HL-60 (cell line): ENCODE results near the gene FUT2.

ENCODE experiments used
- DNase-seq, 2 experiments: peaks; one replicate each; pipeline ENCODE4 v3.0.0-alpha.2; 2010 to 2020; ENCODE audit warnings: low read depth in 1 of 2, low spot score in 1 of 2
- H3K27ac ChIP-seq: fragments of 250-450 bp; sonication (Bioruptor Pico); replicated peaks from 2 replicates; pipeline ENCODE4 v1.5.1; 2020; ENCODE audit warnings: mild to moderate bottlenecking, moderate library complexity
- H3K27me3 ChIP-seq: fragments of 250-450 bp; sonication (Bioruptor Pico); 2 replicates; pipeline ENCODE4 v1.5.1; 2021; ENCODE audit warnings: mild to moderate bottlenecking, moderate library complexity; ENCODE audit not compliant: insufficient read depth, poor library complexity, severe bottlenecking
- H3K4me3 ChIP-seq: replicated peaks from 2 replicates; pipeline ENCODE4 v1.5.1; 2011; ENCODE audit warnings: mild to moderate bottlenecking, control low read depth, low read length; ENCODE audit not compliant: insufficient read depth
- GABPA ChIP-seq: IDR thresholded peaks from 2 replicates; pipeline ENCODE4 v1.6.1; 2012; ENCODE audit warnings: low read depth
- POLR2AphosphoS5 ChIP-seq: IDR thresholded peaks from 2 replicates; pipeline ENCODE4 v1.6.1; 2012; ENCODE audit warnings: low read depth
- SPI1 ChIP-seq: IDR thresholded peaks from 2 replicates; pipeline ENCODE4 v1.6.1; 2012; ENCODE audit warnings: low read depth, mild to moderate bottlenecking, borderline replicate concordance
- TF ChIP-seq, protein P1 (sequence below): IDR thresholded peaks from one replicate; pipeline ENCODE4 v1.5.1; 2011; ENCODE audit warnings: low read length, control low read depth, inconsistent platforms; ENCODE audit not compliant: insufficient read depth
- TF ChIP-seq, protein P2 (sequence below): IDR thresholded peaks from 2 replicates; pipeline ENCODE4 v1.6.1; 2012; ENCODE audit warnings: low read depth; ENCODE audit not compliant: insufficient replicate concordance

The FUT2 gene

DNA sequence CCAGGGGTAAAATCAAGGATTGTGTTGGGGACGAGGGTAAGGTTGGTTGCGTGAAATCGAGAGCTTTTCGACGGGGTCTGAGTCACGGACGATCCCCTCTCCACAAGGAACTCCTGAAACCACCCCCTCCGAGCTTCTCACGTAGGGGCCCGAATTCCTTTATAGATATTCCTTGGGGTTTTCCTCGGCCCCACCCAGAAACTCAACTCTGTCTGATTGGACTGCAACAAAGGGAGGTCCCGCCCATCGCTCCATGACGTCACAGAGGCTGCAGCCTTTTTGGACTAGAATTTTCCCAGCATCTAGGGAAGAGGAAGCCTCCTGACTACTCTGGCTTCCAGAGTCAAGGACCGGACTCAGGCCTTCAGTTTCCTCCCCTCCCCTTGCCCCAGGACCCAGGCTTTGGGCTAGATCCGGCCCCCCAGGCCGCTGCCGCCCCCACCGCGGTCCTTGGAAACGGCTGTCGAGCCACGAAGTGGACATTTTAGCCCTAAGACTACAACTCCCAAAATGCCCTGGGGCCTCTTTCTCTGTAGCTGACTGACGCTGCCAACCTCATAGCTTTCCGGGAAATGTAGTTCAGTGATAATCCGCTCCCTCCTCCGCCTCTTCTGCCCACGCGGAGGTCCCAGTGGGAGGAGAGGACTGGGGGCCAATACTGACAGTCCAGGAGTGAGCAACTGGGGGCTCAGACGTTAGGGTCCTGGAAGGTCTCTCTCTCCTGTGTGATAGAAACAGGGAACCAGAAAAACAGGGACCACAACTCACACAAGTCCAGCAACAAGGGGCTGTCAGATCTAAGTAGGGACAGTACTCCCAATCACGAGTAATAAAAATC, 51.2 kb downstream of the FUT2 start, which contains the start of gene IZUMO1:
Gene IZUMO1 (minus strand): TSS at position 172 of the 838 bp plus-strand sequence. CDS start 1,050 bp downstream, outside the sequence.
- no peak within 1 kb of the TSS for H3K4me3 ChIP-seq
- no peak within 1 kb of the TSS for H3K27ac ChIP-seq
- TF ChIP-seq SPI1 (no peak), GABPA (no peak)
- H3K27me3 ChIP-seq: peaks cover 12% of the 10 kb centered on the region
- DNase-seq: peak in 1 of 2 experiments; percentile 33

GRCh38 chr19:48749571-48750198, 53.9 kb downstream of the FUT2 start:
- Histone ChIP-seq H3K27me3 (peaks cover 36% of the 10 kb centered on the region), H3K27ac (no peak overlapping the region), H3K4me3 (no peak overlapping the region)
- TF ChIP-seq, protein P1, sequence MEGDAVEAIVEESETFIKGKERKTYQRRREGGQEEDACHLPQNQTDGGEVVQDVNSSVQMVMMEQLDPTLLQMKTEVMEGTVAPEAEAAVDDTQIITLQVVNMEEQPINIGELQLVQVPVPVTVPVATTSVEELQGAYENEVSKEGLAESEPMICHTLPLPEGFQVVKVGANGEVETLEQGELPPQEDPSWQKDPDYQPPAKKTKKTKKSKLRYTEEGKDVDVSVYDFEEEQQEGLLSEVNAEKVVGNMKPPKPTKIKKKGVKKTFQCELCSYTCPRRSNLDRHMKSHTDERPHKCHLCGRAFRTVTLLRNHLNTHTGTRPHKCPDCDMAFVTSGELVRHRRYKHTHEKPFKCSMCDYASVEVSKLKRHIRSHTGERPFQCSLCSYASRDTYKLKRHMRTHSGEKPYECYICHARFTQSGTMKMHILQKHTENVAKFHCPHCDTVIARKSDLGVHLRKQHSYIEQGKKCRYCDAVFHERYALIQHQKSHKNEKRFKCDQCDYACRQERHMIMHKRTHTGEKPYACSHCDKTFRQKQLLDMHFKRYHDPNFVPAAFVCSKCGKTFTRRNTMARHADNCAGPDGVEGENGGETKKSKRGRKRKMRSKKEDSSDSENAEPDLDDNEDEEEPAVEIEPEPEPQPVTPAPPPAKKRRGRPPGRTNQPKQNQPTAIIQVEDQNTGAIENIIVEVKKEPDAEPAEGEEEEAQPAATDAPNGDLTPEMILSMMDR: no peak
- TF ChIP-seq, protein P2, sequence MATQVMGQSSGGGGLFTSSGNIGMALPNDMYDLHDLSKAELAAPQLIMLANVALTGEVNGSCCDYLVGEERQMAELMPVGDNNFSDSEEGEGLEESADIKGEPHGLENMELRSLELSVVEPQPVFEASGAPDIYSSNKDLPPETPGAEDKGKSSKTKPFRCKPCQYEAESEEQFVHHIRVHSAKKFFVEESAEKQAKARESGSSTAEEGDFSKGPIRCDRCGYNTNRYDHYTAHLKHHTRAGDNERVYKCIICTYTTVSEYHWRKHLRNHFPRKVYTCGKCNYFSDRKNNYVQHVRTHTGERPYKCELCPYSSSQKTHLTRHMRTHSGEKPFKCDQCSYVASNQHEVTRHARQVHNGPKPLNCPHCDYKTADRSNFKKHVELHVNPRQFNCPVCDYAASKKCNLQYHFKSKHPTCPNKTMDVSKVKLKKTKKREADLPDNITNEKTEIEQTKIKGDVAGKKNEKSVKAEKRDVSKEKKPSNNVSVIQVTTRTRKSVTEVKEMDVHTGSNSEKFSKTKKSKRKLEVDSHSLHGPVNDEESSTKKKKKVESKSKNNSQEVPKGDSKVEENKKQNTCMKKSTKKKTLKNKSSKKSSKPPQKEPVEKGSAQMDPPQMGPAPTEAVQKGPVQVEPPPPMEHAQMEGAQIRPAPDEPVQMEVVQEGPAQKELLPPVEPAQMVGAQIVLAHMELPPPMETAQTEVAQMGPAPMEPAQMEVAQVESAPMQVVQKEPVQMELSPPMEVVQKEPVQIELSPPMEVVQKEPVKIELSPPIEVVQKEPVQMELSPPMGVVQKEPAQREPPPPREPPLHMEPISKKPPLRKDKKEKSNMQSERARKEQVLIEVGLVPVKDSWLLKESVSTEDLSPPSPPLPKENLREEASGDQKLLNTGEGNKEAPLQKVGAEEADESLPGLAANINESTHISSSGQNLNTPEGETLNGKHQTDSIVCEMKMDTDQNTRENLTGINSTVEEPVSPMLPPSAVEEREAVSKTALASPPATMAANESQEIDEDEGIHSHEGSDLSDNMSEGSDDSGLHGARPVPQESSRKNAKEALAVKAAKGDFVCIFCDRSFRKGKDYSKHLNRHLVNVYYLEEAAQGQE: no peak
- TF ChIP-seq SPI1 (no peak), POLR2AphosphoS5 (no peak), GABPA (no peak)
- no peak for DNase-seq

GRCh38 chr19:48750351-48750750, 54.6 kb downstream of the FUT2 start:
- no peak for DNase-seq
- no peak for TF ChIP-seq SPI1
- no peak for TF ChIP-seq GABPA
- no peak overlapping the region for H3K27ac ChIP-seq
- peaks cover 36% of the 10 kb centered on the region for H3K27me3 ChIP-seq
- H3K4me3 ChIP-seq: no peak overlapping the region

- H3K27me3 ChIP-seq: peaks cover 36% of the 10 kb centered on the region
- no peak overlapping the region for H3K27ac ChIP-seq
- TF ChIP-seq, protein P1: no peak
- TF ChIP-seq SPI1: no peak
- TF ChIP-seq, protein P2: no peak
- H3K4me3 ChIP-seq: no peak overlapping the region
- DNase-seq: peak in 1 of 2 experiments; percentile 25
These were observed 55.2 kb downstream of the FUT2 start for GRCh38 chr19:48750771-48751504.
